Stimulated activated CD4-positive, alpha-beta T cell treated with anti-CD3 and anti-CD28 coated beads, Interleukin-1b, Interleukin-23, amount 100 ng/mL, for 4 hours (primary cell): ENCODE data around the gene RXRA.
A peak's percentile ranks its signal among the peaks of the same experiment; 100 is the strongest.

ENCODE experiments used
- DNase-seq, 2 donors: peaks; one replicate each; pipeline ENCODE4 v3.0.0-alpha.2; 2020; ENCODE audit warnings: low read depth in 2 of 2

Gene RXRA

DNA sequence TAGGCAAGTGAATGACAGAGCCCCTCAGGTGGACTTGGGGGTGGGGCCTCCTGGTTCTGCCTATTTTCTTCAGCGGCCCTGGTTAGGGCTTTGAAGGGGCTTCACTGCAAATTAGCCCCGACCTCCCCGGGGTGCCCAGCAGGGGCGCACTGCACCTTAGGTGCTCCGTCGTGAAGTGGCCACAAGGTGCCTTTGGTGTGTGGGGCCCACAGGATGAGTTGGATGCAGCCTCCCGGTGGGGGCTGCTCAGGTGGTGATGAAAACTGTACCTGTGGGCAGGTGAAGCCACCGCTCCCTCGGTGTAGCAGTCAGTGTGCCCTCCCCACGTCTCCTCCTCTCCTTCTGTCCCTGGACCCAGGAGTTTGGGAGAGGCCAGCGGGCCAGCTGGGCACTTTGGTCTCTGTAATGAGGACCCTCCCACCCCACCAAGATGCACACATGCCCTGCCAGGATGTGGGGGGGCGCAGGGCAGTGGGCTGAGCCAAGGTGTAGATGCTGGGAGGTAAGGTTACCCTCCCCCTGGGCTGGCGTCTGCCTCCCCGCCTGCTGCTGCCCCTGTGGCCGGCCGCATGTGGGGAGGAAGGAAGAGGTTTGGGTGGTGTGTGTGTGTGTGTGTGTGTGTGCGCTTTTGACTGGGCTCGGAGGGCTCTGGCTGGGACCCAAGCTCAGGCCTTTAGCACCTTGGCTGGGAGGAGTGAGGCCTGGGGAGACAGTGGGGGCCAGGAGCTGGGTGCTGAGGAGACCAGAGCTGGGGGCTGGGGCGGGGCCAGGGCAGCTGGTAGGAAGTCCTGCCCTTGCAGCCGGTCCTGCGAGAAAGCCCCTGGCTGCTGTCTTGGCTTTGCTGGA, 55.6 kb downstream of the RXRA start:
- no peak for DNase-seq

DNA sequence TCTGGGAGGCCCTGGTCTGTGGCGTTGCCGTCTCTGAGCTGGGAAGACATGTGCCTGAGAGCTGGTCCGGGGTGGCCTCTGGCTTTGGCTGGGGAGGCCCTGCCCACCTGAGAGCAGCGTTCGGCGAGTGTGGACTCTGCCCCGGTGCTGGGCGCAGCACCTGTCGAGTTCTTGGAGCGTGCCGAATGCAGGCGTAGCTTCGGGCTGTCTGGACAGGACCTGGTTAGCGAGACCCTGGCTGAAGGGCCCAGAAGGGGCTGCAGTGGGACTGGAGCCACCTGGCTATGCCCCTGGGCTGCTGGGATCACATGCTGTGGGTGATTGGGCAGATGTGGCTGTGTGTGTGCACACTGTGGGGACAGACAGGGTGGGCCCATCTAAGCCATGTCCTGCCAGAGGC, 56.5 kb downstream of the RXRA start:
- no peak for DNase-seq

DNA sequence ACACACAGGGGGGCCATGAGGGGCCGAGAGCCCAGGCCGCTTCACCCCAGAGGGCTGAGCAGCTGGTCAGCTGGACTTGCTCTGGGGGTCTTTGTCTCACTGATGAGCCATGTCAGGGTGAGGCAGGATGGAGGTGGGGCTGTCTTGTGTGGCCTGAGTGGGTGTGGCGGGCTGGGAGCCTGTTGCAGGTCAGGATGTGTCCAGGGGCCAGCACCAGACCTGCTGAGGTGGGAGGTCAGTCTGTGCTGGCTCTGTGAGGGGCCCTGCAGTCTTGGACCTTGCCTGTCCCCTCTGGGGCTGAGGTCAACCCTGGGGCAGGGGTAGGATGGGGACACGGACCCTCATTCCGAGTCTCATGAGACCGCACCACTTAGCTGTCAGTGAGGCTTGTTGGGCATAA, 56.9 kb downstream of the RXRA start:
- DNase-seq = no peak

DNA sequence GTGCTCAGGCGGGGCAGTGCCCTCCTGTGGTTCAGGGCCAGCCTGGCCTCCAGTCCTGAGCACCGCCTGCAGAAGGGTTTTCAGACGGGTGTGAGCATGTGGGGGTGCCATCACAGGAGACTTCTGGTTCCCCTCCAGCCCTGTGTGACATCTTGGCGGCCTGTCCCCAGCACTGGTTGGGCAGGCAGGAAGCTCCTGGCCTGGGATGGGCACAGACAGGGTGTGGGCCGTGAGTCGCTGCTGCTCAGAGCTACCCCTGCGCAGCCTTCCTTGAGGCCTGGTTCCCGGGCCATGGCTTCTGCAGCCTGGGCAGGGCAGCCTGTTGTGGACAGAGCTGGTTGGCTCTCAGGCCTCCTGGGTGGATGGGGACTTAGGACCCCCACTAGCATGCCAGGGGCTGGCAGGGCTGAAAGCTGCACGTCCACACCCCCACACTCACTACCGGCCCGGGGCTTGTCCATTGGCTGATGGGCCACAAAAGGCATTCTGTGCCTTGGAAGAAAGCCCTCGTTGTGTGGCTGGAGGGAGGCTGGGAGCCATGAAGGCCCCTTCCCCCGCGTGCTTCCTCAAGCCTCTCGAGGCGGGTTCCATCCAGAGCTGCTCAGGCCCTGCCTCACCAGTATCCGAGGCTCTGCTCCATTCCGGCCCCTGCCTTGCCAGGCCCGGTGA, 58.7 kb downstream of the RXRA start:
- DNase-seq = no peak

DNA sequence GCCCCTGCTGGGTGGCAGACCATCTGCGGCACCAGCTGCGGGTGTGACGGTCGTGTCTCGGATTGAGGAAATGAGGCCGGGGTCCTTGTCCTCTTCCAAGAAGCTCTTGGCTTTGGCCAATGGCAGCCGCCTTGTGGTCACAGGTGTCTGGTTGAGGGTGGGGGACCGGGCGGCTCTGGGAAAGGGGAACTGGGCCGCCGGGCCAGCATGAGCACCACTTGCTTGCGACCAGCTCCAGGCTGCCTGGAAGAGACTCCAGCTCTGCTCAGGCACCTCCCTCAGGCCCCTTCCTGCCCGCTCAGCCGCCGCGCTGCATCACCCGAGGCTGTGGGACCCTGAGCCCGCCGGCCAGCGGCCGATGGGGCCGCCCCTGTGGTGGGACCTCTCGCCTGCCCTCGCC, 59.7 kb downstream of the RXRA start:
- DNase-seq = no peak

DNA sequence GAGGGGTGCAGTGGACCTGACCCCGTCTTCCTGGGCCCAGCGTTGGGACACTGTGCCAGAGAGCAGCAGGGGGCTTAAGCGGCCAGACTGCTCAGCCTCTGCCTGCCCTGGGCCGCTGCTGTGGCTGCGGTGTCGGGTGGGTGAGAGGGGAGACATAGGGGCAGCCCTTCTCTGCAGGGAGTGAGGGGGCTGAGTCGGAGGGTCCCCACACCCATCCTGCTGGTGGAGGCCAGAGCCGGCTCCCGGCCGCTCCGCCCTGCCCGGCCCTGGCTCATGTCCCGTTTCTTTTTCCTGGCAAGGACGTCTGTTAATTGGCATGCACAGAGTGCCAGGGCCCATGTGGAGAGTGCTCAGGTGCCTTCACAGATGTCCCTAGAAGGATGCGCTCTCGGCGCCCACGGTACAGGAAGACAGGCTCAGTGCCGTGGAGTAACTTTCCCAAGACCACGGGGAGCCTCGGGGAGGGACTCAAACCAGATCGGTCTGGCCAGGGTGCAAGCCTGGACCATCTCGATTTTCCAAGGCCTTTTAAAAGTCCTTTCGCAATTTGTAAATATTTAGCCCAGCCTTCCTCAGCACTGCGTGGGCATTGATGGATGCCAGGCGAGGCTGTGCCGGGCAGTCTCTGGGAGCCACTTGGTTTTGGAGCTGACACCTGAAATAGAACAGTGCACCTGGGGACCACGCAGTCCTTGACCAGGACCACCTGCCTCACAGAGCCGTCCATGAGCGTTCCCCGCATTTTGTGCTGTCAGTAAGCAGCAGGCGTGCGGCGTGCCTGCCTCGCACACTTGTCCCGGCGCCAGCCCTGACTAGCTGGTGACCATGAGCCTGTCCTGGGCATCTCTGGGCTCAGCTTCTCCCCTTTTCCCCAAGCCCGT, 60.9 kb downstream of the RXRA start:
- DNase-seq = no peak

DNA sequence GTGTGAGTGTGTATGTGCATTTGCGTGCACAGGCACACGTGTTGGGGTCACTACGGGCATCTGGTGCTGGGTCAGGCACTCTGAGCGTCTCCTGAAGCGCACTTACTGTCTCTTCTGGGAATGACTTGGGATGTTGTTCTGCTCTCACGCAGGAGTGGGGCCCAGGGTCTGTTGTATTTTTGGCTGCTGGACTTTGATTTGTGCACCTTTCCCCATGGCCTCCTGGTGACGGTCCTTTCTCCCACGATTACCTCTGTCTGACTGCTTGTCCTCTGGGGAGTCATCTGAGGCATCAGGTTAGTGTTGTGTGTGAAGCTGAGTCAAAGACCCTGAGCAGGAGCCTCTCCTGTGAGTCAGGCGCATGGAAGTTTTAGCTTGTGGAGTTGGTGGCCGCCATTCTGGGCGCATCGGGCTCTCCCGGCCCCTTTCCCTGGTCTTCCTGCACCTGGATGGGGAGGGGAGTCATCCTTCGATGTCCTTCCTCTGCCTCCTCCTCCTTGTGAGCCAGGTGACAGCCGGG, 62.1 kb downstream of the RXRA start:
- no peak for DNase-seq

DNA sequence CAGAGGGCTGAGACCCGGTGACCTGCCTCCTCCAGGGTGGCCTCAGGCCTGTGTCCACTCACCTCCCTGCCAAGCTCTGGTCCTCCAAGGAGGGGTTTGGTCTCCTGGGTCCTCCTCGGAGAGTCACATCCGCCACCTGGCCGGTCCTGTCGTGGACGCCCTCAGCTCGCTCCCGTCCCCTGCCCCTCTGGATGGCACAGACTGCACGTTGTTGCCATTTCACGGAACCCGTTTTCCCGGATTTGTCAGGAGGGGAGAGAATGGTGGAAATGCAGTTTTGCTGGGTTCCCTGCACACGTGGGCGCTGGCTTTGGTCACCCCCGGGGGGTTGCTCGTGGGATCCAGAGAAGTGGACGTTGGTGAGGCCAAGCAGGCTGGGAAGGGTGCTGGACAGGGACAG, 62.7 kb downstream of the RXRA start:
- DNase-seq = no peak

DNA sequence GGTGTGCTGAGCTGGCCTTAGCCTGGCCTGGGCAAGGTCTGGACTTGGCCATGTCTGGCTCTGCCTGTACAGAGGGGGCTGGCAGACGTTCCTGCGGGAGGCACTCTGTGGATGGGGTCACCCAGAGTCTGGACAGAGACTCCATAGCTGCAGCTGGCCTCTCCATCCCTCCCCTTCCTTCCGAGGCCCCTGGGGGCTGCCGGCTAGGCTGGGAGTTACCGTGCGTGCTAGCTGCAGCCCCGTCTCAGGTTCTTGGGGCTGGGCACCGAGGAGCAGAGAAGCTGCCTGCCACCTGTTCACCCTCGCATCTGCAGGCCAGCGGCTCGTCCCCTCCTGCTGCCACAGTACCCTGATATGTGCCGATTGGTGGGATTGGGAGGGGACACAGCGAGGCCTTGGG, 63.4 kb downstream of the RXRA start:
- no peak for DNase-seq

DNA sequence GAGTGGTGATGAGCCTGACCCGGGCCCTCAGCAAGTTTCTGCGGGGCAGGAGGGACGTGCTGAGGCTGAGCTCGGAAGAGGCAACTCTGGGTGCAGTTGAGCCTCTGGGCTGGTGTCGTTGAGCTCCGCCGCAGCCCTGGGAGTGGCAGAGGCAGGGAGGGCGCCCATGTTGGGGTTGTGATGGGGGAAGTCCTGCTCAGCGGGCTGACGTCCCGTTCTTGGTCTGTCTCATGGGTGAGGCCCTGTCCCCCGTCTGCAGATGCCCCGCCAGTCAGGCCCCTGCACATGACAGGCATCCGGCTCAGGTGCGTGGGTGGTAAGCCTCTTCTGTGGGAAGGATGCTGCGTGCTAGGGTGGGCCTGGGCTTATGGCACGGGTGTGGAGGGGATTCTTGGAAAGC, 64.3 kb downstream of the RXRA start:
- DNase-seq = peak; percentile 53 to 67

DNA sequence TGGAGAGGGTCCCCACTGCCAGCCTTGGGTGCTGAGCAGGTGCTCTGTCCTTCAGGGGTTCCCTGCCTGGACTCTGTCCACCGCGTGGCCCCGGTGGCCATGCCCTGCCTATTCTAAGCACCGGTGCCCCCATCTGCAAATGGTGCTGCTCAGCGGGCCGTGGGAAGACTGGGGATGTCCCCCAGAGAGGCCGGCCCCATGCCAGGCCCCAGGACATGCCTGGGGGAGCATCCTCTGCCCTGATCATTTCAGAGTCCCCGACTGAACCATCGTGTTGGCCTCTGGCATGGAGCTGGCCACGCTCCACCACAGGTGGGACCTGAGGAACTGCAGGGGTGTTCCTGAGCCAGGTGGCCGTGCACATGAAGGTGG, 64.7 kb downstream of the RXRA start:
- no peak for DNase-seq

DNA sequence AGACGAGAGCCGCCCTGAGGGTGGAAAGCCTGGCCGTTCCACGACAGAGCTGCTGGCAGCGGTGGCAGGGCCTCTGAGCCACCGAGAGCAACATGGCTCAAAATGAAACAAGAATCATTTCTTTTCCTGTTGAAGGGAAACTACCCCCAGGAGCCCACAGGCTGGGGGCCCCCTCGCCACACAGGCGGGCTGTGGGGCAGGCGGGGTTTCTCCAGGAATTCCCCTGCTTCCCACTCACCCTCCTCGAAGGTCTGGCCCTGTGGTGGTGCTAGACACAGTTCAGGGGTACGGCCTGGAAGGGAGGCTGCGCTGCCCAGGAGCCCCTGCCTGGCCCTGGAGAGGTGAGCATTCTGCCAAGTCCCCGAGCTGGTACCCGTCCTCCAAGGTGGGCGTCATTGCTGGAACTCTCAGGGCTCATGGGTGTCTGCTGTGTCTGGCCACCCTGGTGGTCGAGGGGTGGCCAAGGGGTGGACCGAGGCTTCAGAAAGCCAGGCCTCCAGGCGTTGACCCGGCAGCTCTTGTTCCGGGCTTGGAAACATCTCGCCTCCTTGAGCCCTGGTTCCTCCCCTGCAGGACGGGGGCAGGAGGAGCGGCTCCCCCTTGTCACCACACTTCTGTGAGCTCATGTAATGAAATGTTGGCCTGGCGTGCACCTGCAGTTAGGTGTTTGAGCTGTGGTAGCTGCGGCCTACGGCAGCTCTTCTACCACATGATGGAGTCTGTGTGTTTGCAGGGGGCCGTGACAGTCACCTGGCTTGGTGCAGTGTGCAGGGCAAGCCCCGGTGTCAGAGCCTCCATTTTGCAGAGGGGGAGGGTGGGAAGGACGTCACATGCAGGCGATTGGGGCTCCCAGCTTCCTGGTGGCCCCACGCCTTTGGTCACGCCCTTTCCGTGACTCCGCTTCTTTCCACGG, 65.3 kb downstream of the RXRA start:
- peak; percentile 37 to 72 for DNase-seq

DNA sequence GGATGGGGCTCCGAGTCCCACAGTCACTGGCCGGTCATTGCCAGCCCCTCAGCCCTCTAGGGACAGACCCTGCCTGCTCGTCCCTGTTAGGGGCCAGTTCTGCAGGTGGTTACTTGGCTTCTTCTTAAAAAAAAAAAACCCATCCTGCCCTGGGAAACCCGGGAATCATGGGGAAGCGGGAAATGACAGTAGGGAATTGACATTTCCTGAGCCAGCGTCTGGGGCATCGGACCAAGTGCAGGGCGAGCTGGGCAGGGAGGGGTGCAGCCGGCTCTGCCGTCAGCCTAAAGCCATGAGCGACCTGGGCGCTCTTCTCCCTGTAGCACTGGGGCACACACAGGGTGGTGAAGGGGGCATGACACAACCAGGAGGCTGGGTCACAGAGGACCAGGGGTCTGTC, 66.6 kb downstream of the RXRA start:
- DNase-seq = no peak

DNA sequence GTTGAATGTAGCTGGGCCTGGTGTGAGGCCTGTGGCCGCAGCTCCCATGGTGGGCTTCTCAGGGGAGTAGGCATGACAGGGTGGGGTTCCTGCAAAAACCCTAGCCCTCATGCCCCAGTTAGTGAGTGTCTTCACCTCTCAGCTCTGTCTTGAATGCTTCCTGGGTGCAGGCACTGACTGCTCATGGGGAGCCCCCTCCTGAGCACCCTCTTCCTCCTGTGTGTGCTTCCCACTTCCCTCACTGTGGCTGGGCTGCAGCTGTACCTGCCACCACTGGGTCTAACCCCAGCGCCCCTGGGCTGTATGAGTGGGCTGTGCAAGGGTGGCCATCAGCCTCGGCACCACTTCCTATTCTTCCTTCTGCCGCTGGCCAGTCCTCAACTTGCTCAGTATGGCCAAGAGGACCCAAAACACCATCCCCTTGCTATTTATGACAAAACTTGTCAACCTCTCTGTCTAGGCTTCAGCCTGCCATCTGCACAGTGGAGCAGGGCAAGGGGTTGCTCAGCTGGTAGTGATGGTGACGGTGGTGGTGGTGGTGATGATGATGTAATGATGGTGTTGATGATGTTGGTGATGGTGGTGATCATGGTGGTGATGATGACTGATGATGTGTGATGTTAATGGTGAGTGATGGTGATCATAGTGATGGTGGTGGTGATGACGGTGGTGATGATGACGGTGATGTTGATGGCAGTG, 67.5 kb downstream of the RXRA start:
- no peak for DNase-seq

DNA sequence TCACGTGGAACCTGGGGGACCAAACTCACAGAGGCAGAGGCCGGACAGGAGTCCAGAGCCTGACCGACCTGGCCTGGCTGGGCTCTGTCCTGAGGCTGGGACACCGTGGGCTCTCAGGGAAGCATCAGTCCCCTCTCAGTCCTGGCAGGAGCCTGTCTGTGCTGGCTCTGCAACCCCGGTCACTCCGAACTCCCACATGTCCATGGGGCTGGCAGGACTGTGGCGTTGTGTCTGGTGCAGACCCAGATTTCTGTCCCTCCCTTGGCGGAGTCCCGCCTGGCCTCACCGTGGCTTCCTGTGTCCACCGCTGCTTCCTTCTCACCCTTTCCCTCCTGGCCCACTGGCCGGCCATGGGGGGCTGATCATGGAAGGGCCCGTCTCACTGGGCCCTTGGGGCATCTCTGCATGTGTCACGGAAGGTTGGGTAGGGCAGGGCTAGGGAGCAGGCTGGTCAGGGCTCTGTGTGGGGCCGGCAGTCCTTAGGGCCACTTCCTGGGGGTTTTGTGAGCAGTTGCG, 68.8 kb downstream of the RXRA start:
- no peak for DNase-seq

DNA sequence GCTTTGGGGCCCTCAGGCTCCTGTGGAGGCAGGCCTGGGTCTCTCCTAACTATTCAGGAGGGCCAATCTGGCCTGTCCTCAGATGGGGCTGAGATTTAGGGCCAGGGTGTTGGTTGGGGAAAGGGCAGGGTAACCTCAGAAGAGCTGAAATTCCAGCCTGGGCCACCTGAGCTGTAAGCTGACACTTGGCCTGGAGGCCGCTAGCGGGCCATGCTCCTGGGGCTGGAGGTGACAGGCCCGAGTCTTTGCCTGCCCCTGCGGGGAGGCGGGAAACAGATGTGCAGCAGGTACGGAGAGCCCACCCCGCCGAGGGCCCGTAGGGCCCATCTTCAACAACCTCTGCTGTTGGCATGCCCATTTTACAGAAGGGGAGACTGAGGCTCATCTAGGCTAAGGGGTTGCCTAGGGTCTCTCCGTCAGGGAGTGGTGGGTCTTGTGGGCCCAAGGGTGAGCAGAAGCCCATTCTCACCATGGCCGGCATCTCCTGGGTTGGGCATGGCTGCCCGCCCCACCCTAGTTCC, 69.5 kb downstream of the RXRA start:
- DNase-seq = no peak

DNA sequence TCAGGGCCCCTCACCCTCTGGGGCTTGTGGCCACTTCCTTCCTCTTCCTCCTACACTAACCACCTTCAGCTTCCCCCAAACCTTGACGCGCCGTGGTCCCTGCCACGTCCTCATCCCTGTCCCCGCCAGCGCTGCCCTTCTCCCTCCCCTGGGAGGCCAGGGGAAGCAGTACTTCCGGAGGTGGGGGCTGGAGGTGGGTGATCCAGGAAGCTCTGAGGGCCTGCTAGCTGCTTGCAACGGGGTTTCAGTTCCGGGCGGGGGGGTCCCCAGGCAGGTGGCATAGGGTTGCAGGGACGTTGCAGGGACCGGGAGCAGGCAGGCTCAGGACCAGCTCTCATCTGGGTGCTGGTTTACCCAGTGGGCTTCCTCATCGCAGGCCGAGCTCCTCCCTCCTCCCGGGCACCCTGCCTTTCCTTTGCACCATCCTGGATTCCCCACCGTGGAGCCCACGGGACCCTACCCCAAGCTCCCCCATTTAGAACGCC, 70.0 kb downstream of the RXRA start:
- DNase-seq = peak in 1 of 2 donors; percentile 44

DNA sequence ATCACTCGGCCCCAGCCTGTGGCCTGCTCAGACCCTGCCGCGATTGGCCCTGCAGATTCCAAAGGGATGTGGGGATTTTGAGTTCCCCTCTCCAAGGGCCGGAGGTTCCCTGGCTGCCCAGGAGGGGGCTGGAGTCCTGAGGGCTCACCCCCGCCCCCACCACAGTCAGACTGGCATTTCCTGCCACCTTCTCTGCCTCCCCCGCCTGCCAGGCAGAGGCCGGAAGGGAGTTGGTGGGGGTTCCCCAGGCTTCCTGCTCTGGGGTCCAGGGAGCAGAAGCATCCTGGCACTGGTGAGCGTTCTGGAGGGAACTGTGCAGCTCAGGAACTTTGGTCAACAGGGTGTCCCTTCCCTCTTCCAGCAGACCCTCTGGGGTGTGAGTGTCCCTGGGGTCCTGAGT, 70.6 kb downstream of the RXRA start:
- peak; percentile 39 to 45 for DNase-seq

DNA sequence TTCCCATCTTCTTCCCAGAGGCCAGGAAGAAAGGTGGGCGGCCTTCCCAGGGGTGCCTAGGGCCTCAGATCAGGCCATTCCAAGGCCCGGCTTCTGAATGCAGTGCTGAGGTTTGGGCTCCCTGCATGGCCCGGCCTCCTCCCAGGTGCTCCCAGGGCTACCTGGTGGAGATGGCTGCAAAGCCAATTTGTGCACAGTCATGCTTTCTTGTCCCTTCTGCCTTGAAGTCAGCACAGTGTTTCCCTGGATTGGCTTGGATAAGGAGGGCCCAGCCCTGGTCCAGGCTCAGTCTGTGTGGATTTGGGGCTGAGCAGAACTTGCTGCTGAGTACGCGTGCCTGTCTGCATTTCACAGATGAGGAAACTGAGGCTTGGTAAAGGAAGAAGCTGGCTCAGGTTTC, 72.5 kb downstream of the RXRA start:
- DNase-seq = no peak
